Small intestine (tissue), 7 donors: ENCODE measurements around the gene PKNOX2. TPM values are rescaled to one million over a fixed set of nuclear protein-coding genes. Genes with fewer than 3 reads are reported as not detected.

Experiments
- DNase-seq, 2 donors: peaks; one replicate each; pipeline versions ENCODE4 v3.0.0 to v3.0.0-alpha.2; 2013
- FAIRE-seq: peaks from 2 replicates; lab custom pipeline; 2012; peaks lifted over from hg19 to GRCh38; lab: Jason Lieb, UNC
- H3K27ac ChIP-seq, 3 donors: one replicate each; pipeline ENCODE4 v1.5.1; 2013; ENCODE audit warnings: low read length in 2 of 3, mild to moderate bottlenecking in 2 of 3, control low read depth in 1 of 3, inconsistent platforms in 1 of 3, low read depth in 1 of 3, moderate library complexity in 1 of 3
- H3K27me3 ChIP-seq, 3 donors: one replicate each; pipeline ENCODE4 v1.6.1; 2013; ENCODE audit warnings: low read length in 3 of 3, inconsistent platforms in 1 of 3; ENCODE audit not compliant: control insufficient read depth in 3 of 3, insufficient read depth in 3 of 3
- H3K36me3 ChIP-seq, 3 donors: one replicate each; pipeline ENCODE4 v1.6.1; 2013; ENCODE audit warnings: low read length in 3 of 3, inconsistent platforms in 1 of 3, low read depth in 1 of 3, mild to moderate bottlenecking in 1 of 3, moderate library complexity in 1 of 3; ENCODE audit not compliant: control insufficient read depth in 3 of 3, insufficient read depth in 2 of 3
- H3K4me1 ChIP-seq, 3 donors: one replicate each; pipeline ENCODE4 v1.6.1; 2013; ENCODE audit warnings: low read length in 2 of 3, inconsistent platforms in 1 of 3, low read depth in 1 of 3, mild to moderate bottlenecking in 1 of 3, moderate library complexity in 1 of 3; ENCODE audit not compliant: control insufficient read depth in 3 of 3, insufficient read depth in 2 of 3
- H3K4me3 ChIP-seq, 3 donors: one replicate each; pipeline ENCODE4 v1.5.1; 2013; ENCODE audit warnings: low read length in 3 of 3, control low read depth in 1 of 3, inconsistent platforms in 1 of 3, low read depth in 1 of 3, mild to moderate bottlenecking in 1 of 3, moderate library complexity in 1 of 3
- H3K9me3 ChIP-seq, 2 donors: one replicate each; pipeline ENCODE4 v1.6.1; 2013; ENCODE audit warnings: low read depth in 1 of 2, low read length in 1 of 2; ENCODE audit not compliant: control insufficient read depth in 2 of 2, insufficient read depth in 1 of 2
- whole genome bisulfite sequencing, 3 donors: extraction: QIAGEN DNeasy Blood & Tissue Kit; methylation state at CpG; one replicate each; pipeline ENCODE4 v1.1.7; 2013; 5-methylcytosine and 5-hydroxymethylcytosine counted together
- polyA plus RNA-seq, 4 donors: library from polyadenylated mRNA; stranded (reverse) in 3 of 4; unstranded in 1 of 4; fragments of 200-250 nt in 3 of 4; fragments of 120-200 nt in 1 of 4; gene quantifications; one replicate each; pipeline versions ENCODE4 v1.2.1 to v1.2.3, GENCODE V29; 2013
- donor health status: healthy with polysubstance abuse.
- donor health status: control.
- donor health status: control.
- donor health status: Bipolar disorder and iron deficiency.
- donor health status: healthy.

Gene PKNOX2
- polyA plus RNA-seq, 4 donors = 1.1 to 2.5 (median 1.2) TPM; not detected in 1

- Histone ChIP-seq H3K27ac (no peak overlapping the region), H3K36me3 (no peaks in the 10 kb centered on the region), H3K4me3 (no peak overlapping the region), H3K9me3 (no peaks in the 10 kb centered on the region), H3K27me3 (peaks cover 0 to 4% (median 0%) of the 10 kb centered on the region in 3 donors), H3K4me1 (no peaks in the 10 kb centered on the region)
- no peak for FAIRE-seq
- 78 to 82% (median 80%) methylated on average over 9 of the region's 9 CpGs for WGBS, 3 donors
- DNase-seq = no peak
Measured at GRCh38 chr11:125331357-125332035, 166.9 kb downstream of the PKNOX2 start.

- no peak overlapping the region for H3K4me3 ChIP-seq
- no peak for DNase-seq
- H3K4me1 ChIP-seq = no peaks in the 10 kb centered on the region
- no peak overlapping the region for H3K27ac ChIP-seq
- H3K36me3 ChIP-seq = no peaks in the 10 kb centered on the region
- WGBS, 3 donors = 88 to 91% (median 89%) methylated on average over 8 of the region's 8 CpGs
- peaks cover 0 to 4% (median 0%) of the 10 kb centered on the region in 3 donors for H3K27me3 ChIP-seq
- no peaks in the 10 kb centered on the region for H3K9me3 ChIP-seq
- no peak for FAIRE-seq
Measured at GRCh38 chr11:125332821-125333220, 168.3 kb downstream of the PKNOX2 start.

GRCh38 chr11:125333354-125334073, 169.0 kb downstream of the PKNOX2 start:
- Histone ChIP-seq H3K27me3 (peaks cover 0 to 7% (median 0%) of the 10 kb centered on the region in 3 donors), H3K9me3 (no peaks in the 10 kb centered on the region), H3K4me1 (no peaks in the 10 kb centered on the region), H3K27ac (no peak overlapping the region), H3K36me3 (no peaks in the 10 kb centered on the region), H3K4me3 (no peak overlapping the region)
- FAIRE-seq = no peak
- 77 to 78% (median 78%) methylated on average over 7 of the region's 7 CpGs for WGBS, 3 donors
- no peak for DNase-seq

- Histone ChIP-seq H3K27ac (no peak overlapping the region), H3K4me3 (no peak overlapping the region), H3K4me1 (no peaks in the 10 kb centered on the region), H3K27me3 (peaks cover 0 to 3% (median 0%) of the 10 kb centered on the region in 3 donors), H3K9me3 (no peaks in the 10 kb centered on the region), H3K36me3 (no peaks in the 10 kb centered on the region)
- DNase-seq = no peak
- WGBS, 3 donors = 68 to 88% (median 77%) methylated on average over 5 of the region's 5 CpGs
- FAIRE-seq = no peak
Measured at GRCh38 chr11:125335106-125335505, 170.6 kb downstream of the PKNOX2 start.

GRCh38 chr11:125337836-125338834, 173.6 kb downstream of the PKNOX2 start:
- no peak for FAIRE-seq
- H3K27me3 ChIP-seq = peaks cover 0 to 3% (median 0%) of the 10 kb centered on the region in 3 donors

GRCh38 chr11:125338886-125339811, 174.6 kb downstream of the PKNOX2 start:
- H3K27ac ChIP-seq = peak overlapping the region in 1 of 3 donors; percentile 59
- no peak for DNase-seq
- no peaks in the 10 kb centered on the region for H3K9me3 ChIP-seq
- peaks cover 0 to 3% (median 0%) of the 10 kb centered on the region in 3 donors for H3K27me3 ChIP-seq
- FAIRE-seq = no peak
- H3K4me1 ChIP-seq = peaks cover 0 to 9% (median 0%) of the 10 kb centered on the region in 3 donors
- H3K4me3 ChIP-seq = no peak overlapping the region
- WGBS, 3 donors = 70 to 84% (median 81%) methylated on average over 17 of the region's 17 CpGs
- H3K36me3 ChIP-seq = no peaks in the 10 kb centered on the region

More at GRCh38 chr11:125337836-125338834, 173.6 kb downstream of the PKNOX2 start:
- Histone ChIP-seq H3K27ac (peak overlapping the region in 1 of 3 donors; percentile 50), H3K4me3 (no peak overlapping the region), H3K4me1 (peaks cover 0 to 9% (median 0%) of the 10 kb centered on the region in 3 donors), H3K9me3 (no peaks in the 10 kb centered on the region), H3K36me3 (no peaks in the 10 kb centered on the region)
- 64 to 67% (median 65%) methylated on average over 11 of the region's 11 CpGs for WGBS, 3 donors
- DNase-seq = no peak

- Histone ChIP-seq H3K4me1 (peaks cover 0 to 14% (median 0%) of the 10 kb centered on the region in 3 donors), H3K27me3 (peaks cover 0 to 8% (median 0%) of the 10 kb centered on the region in 3 donors), H3K9me3 (no peaks in the 10 kb centered on the region), H3K36me3 (no peaks in the 10 kb centered on the region), H3K27ac (no peak overlapping the region), H3K4me3 (no peak overlapping the region)
- DNase-seq (no peak), FAIRE-seq (no peak)
- WGBS, 3 donors = 84 to 89% (median 87%) methylated on average over 13 of the region's 13 CpGs
Measured at GRCh38 chr11:125341676-125342075, 177.1 kb downstream of the PKNOX2 start.
